HG03064 (cell line): Measurements from ENCODE around the gene SYNPR.

Source experiments
- ATAC-seq: cut with Tn5 transposase; IDR thresholded peaks from one replicate; pipeline ENCODE4 v1.9.1; 2021; ENCODE audit warnings: low read depth; ENCODE audit not compliant: unreplicated experiment

The SYNPR gene

DNA sequence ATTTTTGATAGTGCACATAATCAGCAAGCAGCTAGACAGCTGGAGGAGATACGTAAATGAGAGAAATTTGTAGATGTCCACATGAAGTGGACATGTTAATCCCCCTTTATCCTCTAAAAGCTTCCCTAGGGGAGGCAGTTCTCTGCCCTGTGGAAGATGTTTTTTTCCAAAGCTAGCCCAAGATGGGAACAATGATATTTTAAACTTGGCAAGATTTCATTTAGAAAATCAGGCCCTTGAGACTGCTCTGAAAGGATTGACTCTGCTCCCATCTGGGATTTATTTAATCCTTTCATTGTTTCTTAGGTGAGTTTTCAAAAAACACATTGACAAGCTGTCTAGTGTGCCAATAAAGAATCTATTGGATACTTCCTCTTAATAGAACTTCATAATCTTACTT lies 92.0 kb downstream of the SYNPR start:
- ATAC-seq, result no peak

DNA sequence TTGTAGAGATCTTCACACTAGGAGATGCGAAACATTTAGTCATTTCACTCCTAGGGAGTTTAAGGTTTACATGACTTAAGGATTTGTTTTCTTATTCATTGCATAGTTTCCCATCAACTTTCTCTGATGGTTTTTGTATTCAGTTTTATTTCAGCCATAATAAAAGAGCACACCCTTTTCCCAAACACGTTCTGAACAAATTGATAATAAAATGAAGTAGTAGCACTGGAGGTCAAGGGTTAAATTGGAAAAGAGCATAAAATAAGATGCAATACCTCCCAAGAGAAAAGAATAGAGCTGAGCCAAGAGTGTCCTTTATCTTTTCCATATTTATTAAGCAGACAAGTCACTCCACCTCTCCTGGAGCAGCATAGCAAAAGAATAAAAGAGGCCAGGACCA lies 104.9 kb downstream of the SYNPR start:
- ATAC-seq, result no peak

DNA sequence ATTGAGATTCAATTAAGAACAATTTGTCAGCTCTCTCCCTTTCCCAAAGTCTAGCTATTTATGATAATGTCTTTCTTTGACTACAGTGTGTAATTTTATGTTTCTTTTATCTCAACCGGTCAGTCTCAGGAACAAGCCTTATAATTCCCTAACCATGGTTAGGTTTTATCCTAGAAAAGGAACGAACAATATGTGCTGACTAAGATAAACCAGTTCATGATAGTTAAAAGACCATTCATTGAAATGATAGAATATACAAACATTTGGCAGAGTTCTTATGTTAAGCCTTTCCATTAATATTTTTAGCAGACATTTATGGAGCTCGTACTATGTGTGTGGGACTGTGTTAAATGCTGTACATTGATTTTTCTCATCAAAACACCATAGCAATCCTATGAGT lies 106.3 kb downstream of the SYNPR start:
- ATAC-seq, result no peak

DNA sequence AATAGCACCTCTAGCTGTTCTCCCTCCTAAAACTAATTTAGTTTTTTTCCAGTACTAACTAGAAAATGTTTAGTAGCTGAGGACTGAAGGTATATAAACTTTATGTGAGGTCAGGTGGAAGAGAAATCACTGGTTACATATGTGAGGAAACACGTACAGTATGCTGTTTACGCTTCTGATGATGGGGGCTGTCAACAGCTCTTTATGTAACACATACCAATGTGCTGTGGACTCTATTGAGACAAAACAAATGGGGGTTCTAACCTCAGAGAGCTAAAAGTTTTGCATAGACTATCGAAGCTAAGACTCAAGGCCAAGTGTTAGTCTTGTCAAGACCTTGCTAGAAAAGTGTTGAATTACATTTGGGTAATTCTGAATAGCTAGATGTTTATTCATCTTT lies 107.5 kb downstream of the SYNPR start:
- no peak for ATAC-seq

DNA sequence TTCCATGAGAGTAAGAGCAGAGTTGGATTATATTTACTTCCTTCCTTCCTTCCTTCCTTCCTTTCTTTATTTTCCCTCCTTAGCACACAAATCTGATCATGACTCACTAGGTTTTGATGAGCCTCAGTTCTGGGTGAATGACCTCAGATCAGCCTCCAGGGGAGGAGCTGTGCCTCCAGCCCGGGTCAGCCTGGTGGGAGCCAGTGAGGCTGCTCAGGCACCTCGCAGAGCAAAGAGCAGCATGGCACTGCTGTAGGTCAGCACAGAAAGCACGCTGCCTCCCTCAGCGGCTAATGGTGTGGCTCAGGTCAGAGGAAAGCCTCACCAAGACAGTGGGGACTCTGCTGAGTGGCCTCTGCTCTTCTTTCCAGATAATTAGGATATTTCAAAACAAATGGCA lies 108.5 kb downstream of the SYNPR start:
- ATAC-seq, result no peak

DNA sequence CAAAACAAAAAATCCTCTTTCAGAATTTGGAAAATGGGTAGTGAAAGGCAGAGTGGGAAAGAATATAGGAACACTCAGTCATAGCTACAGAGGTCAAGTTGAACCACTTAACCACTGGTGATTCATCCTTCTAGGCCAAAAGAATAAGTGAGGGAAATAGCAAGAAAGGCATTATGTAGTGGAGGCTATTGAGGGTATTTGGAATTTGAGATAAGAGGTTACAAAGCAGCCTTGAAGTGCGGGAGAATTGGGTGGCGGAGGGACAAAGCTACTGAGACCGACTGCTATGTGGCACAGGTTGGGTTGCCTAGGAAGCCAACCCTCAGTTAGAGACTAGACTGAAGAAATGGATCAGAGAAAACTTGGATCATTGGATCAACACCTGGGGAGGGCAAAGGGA lies 109.5 kb downstream of the SYNPR start:
- ATAC-seq, result no peak

DNA sequence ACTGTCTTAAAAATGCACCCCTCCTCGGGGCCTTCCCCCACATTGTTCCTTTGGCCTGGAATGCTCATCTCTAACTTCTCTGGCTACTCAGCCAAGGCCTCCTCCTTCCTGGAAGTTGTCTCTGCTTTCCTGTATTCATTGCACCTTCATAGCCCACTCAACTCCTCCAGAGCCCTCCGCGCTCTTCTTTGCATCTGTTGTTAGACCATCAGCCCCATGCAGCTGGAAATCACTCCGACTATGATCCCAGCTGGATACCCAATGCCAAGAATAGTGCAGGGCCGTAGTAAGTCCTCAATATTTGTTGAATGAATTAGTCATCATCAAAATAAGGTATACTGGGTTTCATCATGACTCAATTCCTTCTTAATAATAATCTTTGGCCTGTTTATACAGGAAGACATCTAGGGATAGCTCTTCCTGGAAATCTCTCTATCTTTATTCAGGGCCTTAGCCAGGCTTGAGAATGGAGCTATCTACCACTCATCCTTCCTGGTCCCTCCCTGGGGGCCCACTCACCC lies 112.7 kb downstream of the SYNPR start:
- no peak for ATAC-seq

DNA sequence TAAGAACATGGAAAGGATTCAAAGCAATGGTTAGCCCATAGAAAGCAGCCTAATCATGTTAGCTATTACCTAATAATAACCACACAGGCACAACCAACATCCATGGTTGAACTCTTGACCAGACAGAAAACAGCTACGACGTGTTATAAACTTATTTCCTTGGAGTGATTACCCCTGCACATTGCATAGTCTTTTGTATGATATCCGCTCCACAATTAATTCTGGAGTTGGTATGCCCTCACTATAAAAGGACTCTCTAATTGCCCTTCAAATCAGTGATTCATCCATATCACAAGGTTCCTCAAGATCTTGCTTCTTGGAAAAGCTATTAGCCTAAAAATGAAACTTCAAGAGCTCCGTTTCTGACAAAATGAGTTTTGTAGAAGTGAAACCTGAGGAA lies 117.9 kb downstream of the SYNPR start:
- ATAC-seq, result no peak

DNA sequence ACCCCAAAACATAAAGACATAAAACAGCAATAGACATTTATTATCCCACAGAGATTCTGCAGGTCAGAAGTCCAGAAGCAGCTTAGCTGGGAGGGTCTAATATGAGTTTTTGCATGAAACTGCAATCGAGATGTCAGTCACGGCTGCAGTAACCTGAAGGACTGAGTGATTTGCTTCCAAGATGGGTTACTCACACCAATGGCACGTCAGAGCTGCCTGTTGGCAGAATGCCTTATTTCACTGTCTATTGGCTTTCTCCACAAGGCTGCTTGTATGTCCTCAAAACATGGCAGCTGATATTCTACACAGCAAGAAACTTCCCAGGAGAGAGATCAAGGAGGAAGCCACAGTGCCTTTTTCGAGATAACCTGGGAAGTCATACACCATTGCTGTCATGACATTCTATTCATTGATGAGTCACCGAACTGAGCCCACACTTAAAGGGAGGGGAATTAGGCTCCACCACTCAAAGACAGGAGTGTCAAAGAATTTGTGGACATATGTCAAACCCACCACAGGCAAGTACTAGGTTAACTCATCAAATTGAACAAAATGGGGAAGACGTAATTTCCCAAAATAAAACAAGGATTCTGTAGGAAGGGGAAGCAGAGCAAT lies 122.2 kb downstream of the SYNPR start:
- no peak for ATAC-seq

DNA sequence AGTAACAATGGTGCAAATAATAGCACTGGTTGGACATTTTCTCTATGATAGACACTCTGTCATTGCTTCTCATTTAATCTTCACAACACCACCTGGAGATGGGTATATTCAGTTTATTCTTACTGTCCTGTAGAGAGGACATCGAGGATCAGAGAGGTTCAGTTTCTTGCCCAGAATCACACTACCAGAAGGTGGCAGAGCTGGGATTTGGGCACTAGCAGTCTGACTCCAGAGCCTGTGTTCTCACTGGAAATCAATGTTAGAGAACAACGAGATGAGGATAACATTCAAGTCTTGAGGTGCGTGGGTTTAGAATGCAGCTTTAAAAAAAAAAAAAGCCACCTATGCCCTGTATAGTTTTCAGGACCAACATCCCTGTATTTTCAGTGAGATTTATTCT lies 127.8 kb downstream of the SYNPR start:
- no peak for ATAC-seq

DNA sequence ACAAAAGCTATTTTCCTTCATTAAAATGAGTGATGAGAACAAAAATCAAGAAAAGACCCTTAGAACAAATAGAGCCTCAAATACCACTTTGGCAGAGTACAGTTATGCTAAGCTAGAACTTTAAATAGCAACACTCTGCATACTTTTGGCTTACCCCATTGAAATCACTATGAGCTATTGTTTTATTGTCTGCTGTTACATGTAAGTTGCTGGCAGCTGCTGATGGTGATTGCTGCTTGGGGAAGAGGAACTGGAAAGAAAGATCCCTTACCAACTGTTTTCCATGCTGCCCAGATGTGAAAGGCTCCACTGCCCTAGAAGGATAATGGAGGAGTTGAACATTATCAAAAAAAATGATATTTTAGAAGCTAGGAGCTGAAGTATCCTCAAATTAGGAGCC lies 135.4 kb downstream of the SYNPR start:
- ATAC-seq, result no peak

DNA sequence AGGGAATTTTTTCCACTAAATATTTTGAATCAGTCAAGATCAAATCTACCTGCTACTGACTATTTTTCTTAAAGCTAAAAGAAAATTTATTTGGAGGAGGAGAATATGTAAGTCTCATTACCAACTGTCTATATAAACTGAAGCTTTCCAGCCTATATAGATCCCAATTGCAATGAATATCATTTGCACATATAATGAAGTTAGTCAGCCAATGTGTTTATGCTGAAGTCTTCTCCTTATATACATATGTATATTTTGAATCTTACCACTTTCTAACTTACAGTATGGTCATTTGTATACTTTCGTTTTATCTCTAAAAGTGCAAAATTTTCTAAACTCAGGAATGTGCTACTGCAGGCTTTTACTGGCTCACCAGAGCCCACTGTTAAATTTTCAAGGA lies 136.5 kb downstream of the SYNPR start:
- no peak for ATAC-seq

DNA sequence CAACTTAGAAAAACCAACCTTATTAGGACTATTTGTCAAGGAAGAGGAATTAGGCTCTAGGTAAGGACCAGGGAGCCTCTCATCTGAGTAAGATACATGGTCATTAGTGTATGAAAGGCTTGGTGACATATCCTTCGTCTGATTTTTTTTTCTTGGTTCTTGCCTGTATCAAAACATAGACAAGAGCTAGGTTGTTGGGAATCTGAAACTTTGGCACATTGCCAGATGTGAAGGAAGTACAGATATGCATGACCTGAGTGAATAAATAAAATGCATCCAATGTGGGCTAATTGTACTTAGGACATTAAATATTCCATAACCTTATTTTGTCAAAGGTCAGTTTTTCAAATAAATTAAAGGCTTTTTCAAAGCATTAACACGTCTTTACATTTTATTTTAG lies 151.8 kb downstream of the SYNPR start:
- no peak for ATAC-seq

DNA sequence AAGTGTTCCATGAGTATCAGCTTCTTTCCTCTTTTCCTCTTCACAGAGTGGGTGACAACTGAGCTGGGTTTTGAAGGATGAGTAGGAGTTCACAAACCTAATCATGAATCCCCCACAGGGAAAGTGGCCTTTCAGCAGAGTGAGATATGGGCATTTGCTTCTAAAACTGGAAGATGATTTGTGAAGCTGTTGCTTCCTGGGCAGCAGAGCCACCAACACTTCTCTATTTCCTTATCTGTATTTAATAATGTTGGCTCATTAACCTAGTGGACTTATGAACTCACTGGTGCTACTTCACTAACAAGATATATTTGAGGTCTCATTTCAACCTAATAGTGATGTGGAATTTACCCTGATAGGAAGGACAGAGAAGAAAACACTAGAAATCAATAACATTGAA lies 152.8 kb downstream of the SYNPR start:
- no peak for ATAC-seq

DNA sequence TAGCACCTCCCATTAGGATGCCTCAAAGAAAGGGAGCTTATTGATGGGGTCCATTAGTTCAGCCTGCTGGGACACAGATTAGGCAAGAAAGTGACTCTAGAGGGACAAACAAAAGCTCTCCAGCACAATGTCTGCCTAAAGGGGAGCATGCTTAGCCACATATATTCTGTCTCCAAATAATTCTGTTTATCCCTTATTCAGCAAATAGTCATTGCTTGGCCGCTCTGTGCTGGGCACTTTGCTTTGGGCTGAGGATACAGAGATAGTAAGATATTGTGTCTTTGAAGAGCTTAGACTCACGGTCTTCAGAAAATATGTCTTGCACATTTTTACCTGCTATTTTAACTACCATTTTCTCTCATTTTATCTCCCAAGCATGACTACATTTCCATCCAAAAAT lies 159.8 kb downstream of the SYNPR start:
- no peak for ATAC-seq

DNA sequence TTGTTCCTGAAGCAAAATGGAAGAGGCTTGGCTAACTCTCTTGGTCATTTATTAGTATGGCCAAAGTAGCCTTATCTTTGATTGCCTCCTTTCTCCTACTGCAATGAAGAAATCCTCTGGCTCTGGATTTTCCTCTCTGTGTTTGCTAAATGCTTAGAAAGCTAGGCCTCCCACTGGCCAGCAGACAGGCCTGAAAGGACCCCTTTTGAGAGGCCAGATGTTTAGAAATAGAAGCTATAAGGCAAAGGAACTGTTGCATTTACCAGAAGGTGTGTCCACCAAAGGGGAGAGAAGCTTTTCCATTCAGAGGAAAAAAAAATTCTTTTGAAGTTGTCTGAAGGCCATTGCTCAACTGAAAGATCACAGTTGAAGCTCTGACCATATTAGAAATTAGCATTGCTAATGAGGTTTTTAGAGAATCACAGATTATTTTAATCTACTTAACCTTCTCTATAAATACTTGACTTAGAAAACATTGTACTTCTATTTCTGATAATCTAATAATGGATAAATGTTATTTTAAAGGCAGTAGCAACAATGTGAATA lies 160.8 kb downstream of the SYNPR start:
- no peak for ATAC-seq

DNA sequence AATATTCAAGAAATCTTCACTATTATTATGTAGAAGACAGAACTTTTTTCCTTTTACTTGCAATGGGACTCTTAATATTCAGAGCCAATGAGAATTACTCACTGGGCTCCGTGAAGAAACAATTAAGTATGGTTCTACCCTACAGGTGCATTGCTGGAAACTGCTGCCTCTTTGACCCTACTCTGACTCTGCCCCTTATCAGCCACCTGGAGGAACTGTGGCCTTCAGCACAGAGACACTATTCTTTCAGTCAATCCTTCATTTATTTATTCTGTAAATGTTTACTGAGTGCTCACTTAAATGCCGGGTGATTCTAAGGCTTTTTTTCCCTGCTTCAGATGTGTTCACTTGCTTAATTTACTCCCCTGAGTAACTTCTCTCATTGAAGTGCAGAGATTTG lies 163.2 kb downstream of the SYNPR start:
- ATAC-seq, result no peak

DNA sequence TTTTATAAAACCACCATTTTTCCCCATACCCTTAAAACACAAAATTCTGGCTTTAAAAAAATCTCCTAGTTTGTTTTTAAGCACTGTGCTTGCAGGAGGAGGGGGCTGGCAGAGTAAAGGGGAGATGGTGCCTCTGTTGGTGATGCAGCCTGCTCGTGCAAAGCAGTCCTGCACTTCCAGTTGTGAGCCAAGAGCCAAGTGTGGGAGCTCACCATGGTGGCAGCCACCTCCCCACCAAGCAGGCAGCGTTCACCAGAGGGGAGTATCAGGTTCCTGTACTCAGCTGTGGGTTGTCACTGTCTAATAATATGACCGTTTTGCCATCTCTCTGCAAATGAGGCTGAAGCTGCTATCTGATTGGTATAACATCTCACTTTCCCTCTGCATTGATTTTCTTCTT lies 164.8 kb downstream of the SYNPR start:
- no peak for ATAC-seq

DNA sequence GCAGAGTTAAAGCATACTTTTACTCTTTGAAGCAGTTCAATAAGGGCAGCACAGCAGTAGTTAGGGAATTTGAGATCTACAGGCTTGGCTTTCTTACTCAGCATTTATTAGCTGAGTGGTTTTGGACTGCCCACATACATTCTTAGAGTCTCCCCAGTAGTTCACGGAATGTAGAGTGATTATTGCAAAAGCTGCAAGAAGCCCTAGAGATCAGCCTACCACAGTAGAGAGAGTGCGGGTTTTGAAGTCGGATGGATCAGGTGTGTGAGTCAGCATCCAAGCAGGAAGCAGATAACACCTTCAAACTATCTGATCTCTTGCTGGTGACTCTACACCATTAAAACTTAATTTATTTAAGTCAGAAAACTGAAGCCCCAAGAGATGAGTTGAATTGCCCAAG lies 171.9 kb downstream of the SYNPR start:
- ATAC-seq, result no peak

DNA sequence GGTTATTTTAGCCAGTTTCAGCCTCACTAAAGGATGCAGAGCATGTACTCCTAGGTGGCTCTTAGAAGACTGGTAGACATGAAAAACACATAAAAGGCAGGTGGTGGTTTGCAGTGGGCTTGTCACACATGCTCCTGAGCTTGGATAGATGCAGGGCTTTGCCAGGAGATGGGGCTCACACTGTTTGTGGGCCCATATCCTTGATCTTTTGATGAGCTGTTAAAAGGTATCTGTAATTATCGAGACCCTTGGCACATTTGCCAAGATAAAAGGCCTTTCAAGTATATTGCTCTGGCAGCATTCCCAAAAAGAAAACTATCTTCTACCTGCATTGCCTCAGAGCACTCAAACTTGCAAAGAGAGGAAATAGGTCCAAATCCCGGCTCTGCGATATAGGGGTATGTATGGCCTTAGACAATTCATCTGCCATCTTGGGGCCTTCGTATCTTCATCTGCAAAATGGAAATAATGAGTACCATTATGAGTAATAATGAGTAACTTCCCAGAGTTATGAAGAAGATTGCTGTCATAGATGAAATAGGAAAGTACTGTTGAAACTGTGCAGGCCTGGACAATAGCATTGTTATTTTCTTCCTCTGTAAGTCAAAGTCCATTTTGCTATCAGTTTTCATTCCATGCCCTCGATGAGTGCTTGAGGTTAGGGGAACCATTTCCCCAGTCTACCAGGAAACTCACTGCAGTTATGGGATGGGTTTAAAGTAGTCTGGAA lies 172.7 kb downstream of the SYNPR start:
- ATAC-seq, result no peak

DNA sequence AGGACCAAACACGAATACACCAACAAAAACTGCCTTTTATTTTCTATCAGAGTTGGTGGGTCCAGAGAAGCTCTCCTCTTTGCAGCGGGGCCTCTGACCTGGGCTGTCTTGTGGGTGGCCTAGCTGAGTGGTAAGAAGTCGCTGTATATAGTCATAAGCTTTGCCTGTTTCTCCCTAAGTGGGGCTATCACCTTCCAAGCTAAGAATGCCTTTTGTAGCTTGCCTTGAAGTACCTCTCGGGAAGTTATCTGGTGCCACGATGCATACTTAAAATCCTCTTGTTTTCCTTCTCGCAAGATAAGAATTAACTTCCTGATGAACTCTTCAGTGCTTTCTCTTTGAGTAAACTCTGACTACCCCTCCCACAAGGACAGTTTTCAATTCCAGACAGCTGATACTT lies 178.8 kb downstream of the SYNPR start:
- no peak for ATAC-seq

DNA sequence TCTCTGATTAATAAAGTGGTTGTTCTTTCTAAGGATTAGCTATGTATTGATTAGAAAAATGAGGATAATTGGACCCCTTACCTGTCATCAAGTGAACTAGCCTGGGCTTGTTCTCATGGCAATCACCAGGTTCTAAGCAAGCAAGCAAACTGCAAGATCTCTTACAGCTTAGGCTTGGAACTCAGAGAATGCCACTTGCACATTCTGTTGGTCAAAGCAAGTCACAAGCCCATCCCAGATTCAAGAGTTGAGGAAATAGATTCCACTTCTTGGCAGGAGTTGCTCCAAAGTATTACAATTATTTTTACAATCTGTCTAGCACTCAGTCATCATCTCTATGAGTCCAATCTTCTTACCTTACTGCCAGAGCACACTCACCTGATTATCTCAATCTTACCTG lies 180.3 kb downstream of the SYNPR start:
- ATAC-seq, result no peak
